Measurements from ENCODE around the gene TPTE. TPM values are rescaled to one million over a fixed set of nuclear protein-coding genes. Genes with fewer than 3 reads are reported as not detected.
"Not testable (repeated sequence)": the region's sequence is repeated elsewhere in the genome, so short reads cannot be mapped to it uniquely, and the experiment has no call there.

The TPTE gene
- total RNA-seq, 1 experiment from 2014 or later, result not detected

DNA sequence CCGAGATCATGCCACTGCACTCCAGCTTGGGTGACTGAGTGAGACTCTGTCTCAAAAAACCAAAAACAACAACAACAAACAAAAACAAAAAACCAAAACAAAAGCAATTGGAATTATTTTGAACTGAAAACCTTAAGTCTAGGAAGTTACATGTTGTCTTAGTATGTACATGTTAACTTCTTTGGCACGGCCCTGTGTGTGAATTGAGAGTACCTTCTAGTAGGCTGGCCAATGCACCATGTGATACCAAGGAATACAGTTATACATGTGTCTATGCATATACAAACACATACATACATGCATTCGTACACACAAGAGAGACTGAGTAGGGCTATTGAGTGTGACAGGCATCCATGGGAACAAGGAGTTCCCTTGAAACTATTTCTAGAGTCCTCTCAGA lies 18.6 kb downstream of the TPTE start:
- in situ Hi-C loops (cut with HindIII; ENCODE audit: low pct_unique_long_range_greater_than_20kb, low sequenced_read_pairs), result no loop called here
- Histone ChIP-seq H3K27me3 (ENCODE audit: control insufficient read depth, insufficient read depth, low read length) (no peaks in the 10 kb centered on the region), H3K9me3 (ENCODE audit: control insufficient read depth, insufficient read depth, low read depth, low read length) (no peaks in the 10 kb centered on the region), H3K36me3 (ENCODE audit: control insufficient read depth, insufficient read depth, low read length) (no peaks in the 10 kb centered on the region), H3K4me3 (ENCODE audit: low read depth in 2 of 2, low read length in 2 of 2) (no peak overlapping the region), H3K27ac (ENCODE audit: low read length) (no peak overlapping the region), H3K4me1 (ENCODE audit: control insufficient read depth, insufficient read depth, low read length) (no peaks in the 10 kb centered on the region)
- ChIA-PET POLR2A (no interaction called here), CTCF (no interaction called here)
- BruUV-seq (replicated peaks), result no TSS peak
- ATAC-seq (no peak), DNase-seq (ENCODE audit: low read depth, low spot score) (no peak)
- TF ChIP-seq, protein P1, sequence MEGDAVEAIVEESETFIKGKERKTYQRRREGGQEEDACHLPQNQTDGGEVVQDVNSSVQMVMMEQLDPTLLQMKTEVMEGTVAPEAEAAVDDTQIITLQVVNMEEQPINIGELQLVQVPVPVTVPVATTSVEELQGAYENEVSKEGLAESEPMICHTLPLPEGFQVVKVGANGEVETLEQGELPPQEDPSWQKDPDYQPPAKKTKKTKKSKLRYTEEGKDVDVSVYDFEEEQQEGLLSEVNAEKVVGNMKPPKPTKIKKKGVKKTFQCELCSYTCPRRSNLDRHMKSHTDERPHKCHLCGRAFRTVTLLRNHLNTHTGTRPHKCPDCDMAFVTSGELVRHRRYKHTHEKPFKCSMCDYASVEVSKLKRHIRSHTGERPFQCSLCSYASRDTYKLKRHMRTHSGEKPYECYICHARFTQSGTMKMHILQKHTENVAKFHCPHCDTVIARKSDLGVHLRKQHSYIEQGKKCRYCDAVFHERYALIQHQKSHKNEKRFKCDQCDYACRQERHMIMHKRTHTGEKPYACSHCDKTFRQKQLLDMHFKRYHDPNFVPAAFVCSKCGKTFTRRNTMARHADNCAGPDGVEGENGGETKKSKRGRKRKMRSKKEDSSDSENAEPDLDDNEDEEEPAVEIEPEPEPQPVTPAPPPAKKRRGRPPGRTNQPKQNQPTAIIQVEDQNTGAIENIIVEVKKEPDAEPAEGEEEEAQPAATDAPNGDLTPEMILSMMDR (IDR thresholded peaks at IDR 0.05), result no peak
- TF ChIP-seq POLR2AphosphoS5 (IDR thresholded peaks at IDR 0.05; ENCODE audit: low read depth, low read length), result no peak
- TF ChIP-seq SIN3A (IDR thresholded peaks at IDR 0.05; ENCODE audit: borderline replicate concordance, insufficient read depth, low read depth, low read length), result no peak
- no peak for TF ChIP-seq TCF7L2 (IDR thresholded peaks at IDR 0.05; ENCODE audit: low read depth, low read length)
- TF ChIP-seq, protein P2, sequence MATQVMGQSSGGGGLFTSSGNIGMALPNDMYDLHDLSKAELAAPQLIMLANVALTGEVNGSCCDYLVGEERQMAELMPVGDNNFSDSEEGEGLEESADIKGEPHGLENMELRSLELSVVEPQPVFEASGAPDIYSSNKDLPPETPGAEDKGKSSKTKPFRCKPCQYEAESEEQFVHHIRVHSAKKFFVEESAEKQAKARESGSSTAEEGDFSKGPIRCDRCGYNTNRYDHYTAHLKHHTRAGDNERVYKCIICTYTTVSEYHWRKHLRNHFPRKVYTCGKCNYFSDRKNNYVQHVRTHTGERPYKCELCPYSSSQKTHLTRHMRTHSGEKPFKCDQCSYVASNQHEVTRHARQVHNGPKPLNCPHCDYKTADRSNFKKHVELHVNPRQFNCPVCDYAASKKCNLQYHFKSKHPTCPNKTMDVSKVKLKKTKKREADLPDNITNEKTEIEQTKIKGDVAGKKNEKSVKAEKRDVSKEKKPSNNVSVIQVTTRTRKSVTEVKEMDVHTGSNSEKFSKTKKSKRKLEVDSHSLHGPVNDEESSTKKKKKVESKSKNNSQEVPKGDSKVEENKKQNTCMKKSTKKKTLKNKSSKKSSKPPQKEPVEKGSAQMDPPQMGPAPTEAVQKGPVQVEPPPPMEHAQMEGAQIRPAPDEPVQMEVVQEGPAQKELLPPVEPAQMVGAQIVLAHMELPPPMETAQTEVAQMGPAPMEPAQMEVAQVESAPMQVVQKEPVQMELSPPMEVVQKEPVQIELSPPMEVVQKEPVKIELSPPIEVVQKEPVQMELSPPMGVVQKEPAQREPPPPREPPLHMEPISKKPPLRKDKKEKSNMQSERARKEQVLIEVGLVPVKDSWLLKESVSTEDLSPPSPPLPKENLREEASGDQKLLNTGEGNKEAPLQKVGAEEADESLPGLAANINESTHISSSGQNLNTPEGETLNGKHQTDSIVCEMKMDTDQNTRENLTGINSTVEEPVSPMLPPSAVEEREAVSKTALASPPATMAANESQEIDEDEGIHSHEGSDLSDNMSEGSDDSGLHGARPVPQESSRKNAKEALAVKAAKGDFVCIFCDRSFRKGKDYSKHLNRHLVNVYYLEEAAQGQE (IDR thresholded peaks at IDR 0.05; ENCODE audit: insufficient read depth in 1 of 2, low read depth in 2 of 2, low read length in 1 of 2), result no peak
- intact Hi-C loops (cut with micrococcal nuclease; ENCODE audit: unreplicated experiment), result no loop called here

DNA sequence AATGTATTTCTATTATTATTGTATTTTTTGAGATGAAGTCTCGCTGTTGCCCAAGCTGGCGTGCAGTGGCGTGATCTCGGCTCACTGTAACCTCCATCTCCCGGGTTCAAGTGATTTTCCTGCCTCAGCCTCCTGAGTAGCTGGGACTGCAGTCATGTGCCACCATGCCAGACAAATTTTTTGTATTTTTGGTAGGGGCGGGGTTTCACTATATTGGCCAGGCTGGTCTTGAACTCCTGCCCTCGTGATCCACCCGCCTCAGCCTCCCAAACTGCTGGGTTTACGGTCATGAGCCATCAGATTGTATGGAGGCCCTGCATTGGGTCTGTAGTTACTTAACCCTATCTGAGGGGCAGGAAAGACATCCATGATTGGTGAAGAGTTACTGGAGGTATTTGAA lies 23.0 kb downstream of the TPTE start:
- H3K9me3 ChIP-seq (ENCODE audit: control insufficient read depth, insufficient read depth, low read depth, low read length); H3K4me3 ChIP-seq (ENCODE audit: low read depth in 2 of 2, low read length in 2 of 2); intact Hi-C loops (cut with micrococcal nuclease; ENCODE audit: unreplicated experiment); POLR2A ChIA-PET; H3K27me3 ChIP-seq (ENCODE audit: control insufficient read depth, insufficient read depth, low read length); H3K27ac ChIP-seq (ENCODE audit: low read length); in situ Hi-C loops (cut with HindIII; ENCODE audit: low pct_unique_long_range_greater_than_20kb, low sequenced_read_pairs); DNase-seq (ENCODE audit: low read depth, low spot score); BruUV-seq (replicated peaks); H3K36me3 ChIP-seq (ENCODE audit: control insufficient read depth, insufficient read depth, low read length); H3K4me1 ChIP-seq (ENCODE audit: control insufficient read depth, insufficient read depth, low read length); CTCF ChIA-PET; ATAC-seq: not testable (repeated sequence)

DNA sequence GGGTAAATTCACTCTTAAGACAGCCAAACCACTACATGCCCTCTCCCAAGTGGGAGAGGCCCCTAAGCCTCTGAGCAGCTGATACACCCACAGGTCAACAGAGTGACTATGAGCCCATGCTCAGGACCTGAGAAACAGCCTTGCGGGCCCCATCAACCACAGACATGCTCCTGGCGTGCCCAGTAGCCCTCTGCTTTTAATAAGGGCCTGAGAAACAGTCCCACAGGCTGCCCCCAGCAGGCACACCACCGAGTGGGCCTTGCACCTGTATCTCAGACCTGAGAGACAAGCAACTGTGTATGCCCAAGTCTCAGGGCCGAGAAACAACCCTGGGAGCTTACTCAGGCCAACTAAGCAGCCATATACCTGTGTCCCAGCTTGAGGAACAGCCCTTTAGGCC lies 26.5 kb downstream of the TPTE start:
- DNase-seq (ENCODE audit: low read depth, low spot score); H3K27me3 ChIP-seq (ENCODE audit: control insufficient read depth, insufficient read depth, low read length); H3K27ac ChIP-seq (ENCODE audit: low read length); ATAC-seq; H3K4me1 ChIP-seq (ENCODE audit: control insufficient read depth, insufficient read depth, low read length); CTCF ChIA-PET; H3K9me3 ChIP-seq (ENCODE audit: control insufficient read depth, insufficient read depth, low read depth, low read length); POLR2A ChIA-PET; H3K36me3 ChIP-seq (ENCODE audit: control insufficient read depth, insufficient read depth, low read length); intact Hi-C loops (cut with micrococcal nuclease; ENCODE audit: unreplicated experiment); BruUV-seq (replicated peaks); H3K4me3 ChIP-seq (ENCODE audit: low read depth in 2 of 2, low read length in 2 of 2); in situ Hi-C loops (cut with HindIII; ENCODE audit: low pct_unique_long_range_greater_than_20kb, low sequenced_read_pairs): not testable (repeated sequence)

DNA sequence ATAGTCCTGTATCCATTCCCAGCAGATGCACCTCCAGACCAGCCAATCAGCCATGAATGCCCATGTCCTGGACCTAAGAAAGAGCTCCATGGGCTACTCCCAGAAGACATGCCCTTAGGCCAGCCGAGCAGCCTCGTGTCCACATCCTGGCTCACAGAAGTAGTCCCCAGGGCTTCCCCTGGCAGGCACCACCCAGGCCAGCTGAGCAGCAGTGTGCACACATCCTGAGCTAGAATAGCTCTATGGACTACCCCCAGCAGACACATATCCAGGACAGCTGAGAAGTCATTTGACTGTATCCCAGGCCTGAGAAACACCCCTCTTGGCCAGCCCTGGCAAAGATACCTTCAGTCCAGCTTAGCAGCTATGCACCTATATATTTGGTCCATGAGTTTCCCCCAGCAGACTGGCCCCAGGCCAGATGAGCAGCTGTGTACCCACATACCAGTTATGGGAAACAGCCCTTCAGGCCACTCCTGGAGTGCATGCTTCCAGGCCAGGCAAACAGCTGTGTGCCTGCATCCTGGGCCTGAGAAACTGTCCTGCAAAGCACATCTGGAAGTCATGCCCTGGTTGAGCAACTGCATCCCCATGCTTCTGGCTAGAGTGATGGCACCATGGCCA lies 27.1 kb downstream of the TPTE start:
- H3K4me1 ChIP-seq (ENCODE audit: control insufficient read depth, insufficient read depth, low read length); in situ Hi-C loops (cut with HindIII; ENCODE audit: low pct_unique_long_range_greater_than_20kb, low sequenced_read_pairs); H3K27ac ChIP-seq (ENCODE audit: low read length); intact Hi-C loops (cut with micrococcal nuclease; ENCODE audit: unreplicated experiment); H3K27me3 ChIP-seq (ENCODE audit: control insufficient read depth, insufficient read depth, low read length); H3K9me3 ChIP-seq (ENCODE audit: control insufficient read depth, insufficient read depth, low read depth, low read length); DNase-seq (ENCODE audit: low read depth, low spot score); H3K36me3 ChIP-seq (ENCODE audit: control insufficient read depth, insufficient read depth, low read length); CTCF ChIA-PET; BruUV-seq (replicated peaks); ATAC-seq; H3K4me3 ChIP-seq (ENCODE audit: low read depth in 2 of 2, low read length in 2 of 2); POLR2A ChIA-PET: not testable (repeated sequence)

DNA sequence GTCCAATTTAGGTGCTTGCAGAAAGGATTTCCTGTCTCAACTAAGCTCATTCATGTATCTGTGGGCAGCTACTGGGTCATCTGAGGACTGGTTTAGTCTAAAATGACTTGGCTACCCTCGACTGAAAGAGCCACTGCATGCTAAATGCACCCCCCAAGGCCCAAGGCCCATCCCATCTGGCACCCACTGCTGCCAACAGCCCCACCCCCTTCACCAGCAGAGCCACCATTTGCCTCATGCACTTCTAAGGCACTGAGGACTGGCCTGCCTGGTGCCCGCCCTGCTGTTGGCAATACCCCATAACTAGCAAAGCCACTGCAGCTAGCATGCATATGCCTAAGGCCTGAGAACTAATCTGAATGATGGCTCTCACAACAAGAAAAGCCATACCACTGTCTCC lies 49.4 kb downstream of the TPTE start:
- POLR2A ChIA-PET; H3K27ac ChIP-seq (ENCODE audit: low read length); ATAC-seq; H3K4me1 ChIP-seq (ENCODE audit: control insufficient read depth, insufficient read depth, low read length); BruUV-seq (replicated peaks); in situ Hi-C loops (cut with HindIII; ENCODE audit: low pct_unique_long_range_greater_than_20kb, low sequenced_read_pairs); H3K36me3 ChIP-seq (ENCODE audit: control insufficient read depth, insufficient read depth, low read length); H3K9me3 ChIP-seq (ENCODE audit: control insufficient read depth, insufficient read depth, low read depth, low read length); DNase-seq (ENCODE audit: low read depth, low spot score); H3K4me3 ChIP-seq (ENCODE audit: low read depth in 2 of 2, low read length in 2 of 2); intact Hi-C loops (cut with micrococcal nuclease; ENCODE audit: unreplicated experiment); H3K27me3 ChIP-seq (ENCODE audit: control insufficient read depth, insufficient read depth, low read length); CTCF ChIA-PET: not testable (repeated sequence)

Data from Panc1 (cell line).